ENCODE data around the gene CLECL1. TPM values are rescaled to one million over a fixed set of nuclear protein-coding genes. Genes with fewer than 3 reads are reported as not detected.
"Not testable (repeated sequence)": the region's sequence is repeated elsewhere in the genome, so short reads cannot be mapped to it uniquely, and the experiment has no call there.

Gene CLECL1
- total and polyA plus RNA-seq, 5 experiments from 2014 or later, result 0.35 to 0.96 (median 0.52) TPM; not detected in 2

DNA sequence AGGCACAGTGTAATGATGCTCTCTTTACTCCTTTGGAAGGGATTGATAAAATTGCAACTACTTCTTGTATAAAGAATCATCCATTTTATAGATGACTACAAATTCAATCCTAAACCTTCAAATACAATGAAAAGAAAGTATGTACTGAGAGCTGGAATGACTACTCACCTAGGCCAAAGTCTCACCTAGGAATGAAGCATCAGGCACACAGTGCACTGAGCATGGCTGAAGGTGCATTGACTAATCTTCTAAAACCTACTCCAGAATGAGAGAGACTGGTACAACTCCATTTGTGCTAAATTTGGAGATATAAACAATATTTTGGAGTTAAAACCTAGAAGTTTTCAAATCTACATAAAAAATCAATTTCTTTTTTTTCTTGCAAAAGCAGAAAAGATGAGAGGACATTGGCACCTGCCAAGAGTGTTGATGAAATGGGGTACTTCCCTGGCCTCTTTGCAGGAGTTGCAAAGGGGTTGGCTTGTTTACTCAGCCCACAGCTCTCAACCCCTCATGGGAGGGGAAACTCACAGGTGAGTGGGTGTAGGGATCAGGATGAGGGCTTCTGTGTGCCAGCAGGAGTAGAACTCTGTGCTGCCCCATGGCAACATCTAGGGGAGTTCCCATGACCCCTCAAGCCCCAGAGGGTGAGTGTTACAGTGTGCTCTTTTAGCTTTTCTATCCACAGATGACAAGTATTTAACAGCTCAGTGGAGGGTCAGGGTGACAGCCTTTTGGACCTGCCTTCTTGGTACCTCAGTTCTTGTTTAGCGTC is 31.3 kb downstream of the CLECL1 start:
- H3K9me3 Mint-ChIP-seq, result peaks cover 10 to 71% (median 32%) of the 10 kb centered on the region in 9 donors
- POLR2A ChIA-PET, result interaction anchor here (0.7 to 10.9 kb wide), 16 partner anchors 10 to 86 kb away, joined by 3 to 153 read pairs (median 4); no protein-coding TSS in a partner anchor

DNA sequence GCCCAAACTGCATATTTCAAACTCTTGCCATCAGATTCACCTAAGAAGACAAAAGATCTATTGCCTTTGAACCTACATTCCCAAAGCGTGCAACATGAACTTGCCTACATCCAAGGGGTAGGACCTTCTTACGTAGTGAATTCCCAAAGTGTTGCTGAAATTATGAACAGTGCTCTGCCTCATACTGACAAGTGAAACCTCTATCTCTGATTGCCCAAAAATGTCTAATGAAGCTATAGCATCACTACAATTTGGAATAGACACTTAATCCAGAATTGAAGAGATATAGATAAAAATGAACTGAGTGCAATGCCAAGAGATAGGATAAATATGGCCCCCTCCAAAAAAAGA is 32.3 kb downstream of the CLECL1 start:
- H3K27me3 Mint-ChIP-seq, result no peaks in the 10 kb centered on the region
- H3K4me1 Mint-ChIP-seq, result peaks cover 24 to 73% (median 53%) of the 10 kb centered on the region in 4 donors
- peaks cover 15 to 76% (median 26%) of the 10 kb centered on the region in 9 donors for H3K9me3 Mint-ChIP-seq
- ATAC-seq (no peak), DNase-seq (no peak)
- H3K4me3 Mint-ChIP-seq, result peak overlapping the region in 7 of 10 donors; percentile 19 to 73 (median 43)
- POLR2A ChIA-PET, result interaction anchor here (0.8 to 6.6 kb wide), 8 partner anchors 19 to 373 kb away, joined by 3 to 38 read pairs (median 4); no protein-coding TSS in a partner anchor
- H3K27ac Mint-ChIP-seq, result peak overlapping the region; percentile 29 to 97 (median 86)
- peaks cover 18 to 54% (median 41%) of the 10 kb centered on the region in 3 donors for H3K36me3 Mint-ChIP-seq

More for the DNA sequence above, 31.3 kb downstream of the CLECL1 start:
- Mint-ChIP-seq H3K4me3 (peak overlapping the region; percentile 47 to 85 (median 72)), H3K36me3 (peaks cover 11 to 52% (median 38%) of the 10 kb centered on the region in 3 donors), H3K4me1 (peaks cover 30 to 79% (median 61%) of the 10 kb centered on the region in 4 donors), H3K27me3 (no peaks in the 10 kb centered on the region), H3K27ac (peak overlapping the region; percentile 82 to 97 (median 94))
- DNase-seq (peak in 4 of 10 donors; percentile 21 to 55 (median 40)), ATAC-seq (peak; percentile 41 to 48)

GRCh38 chr12:9699898-9700605 is 32.8 kb downstream of the CLECL1 start:
- peak overlapping the region in 1 of 10 donors; percentile 43 for H3K4me3 Mint-ChIP-seq
- peaks cover 15 to 77% (median 29%) of the 10 kb centered on the region in 9 donors for H3K9me3 Mint-ChIP-seq
- no peak for DNase-seq
- POLR2A ChIA-PET, result interaction anchor here (0.8 to 6.6 kb wide), 14 partner anchors 8 to 372 kb away, joined by 3 to 38 read pairs (median 5); no protein-coding TSS in a partner anchor
- no peaks in the 10 kb centered on the region for H3K27me3 Mint-ChIP-seq
- no peak for ATAC-seq
- H3K27ac Mint-ChIP-seq, result peak overlapping the region in 8 of 10 donors; percentile 48 to 97 (median 88)
- H3K36me3 Mint-ChIP-seq, result peaks cover 24 to 59% (median 46%) of the 10 kb centered on the region in 3 donors
- H3K4me1 Mint-ChIP-seq, result peaks cover 21 to 73% (median 52%) of the 10 kb centered on the region in 4 donors

- DNase-seq, result no peak
Observed at GRCh38 chr12:9699269-9699897, 33.5 kb downstream of the CLECL1 start.

GRCh38 chr12:9698681-9699080 is 34.2 kb downstream of the CLECL1 start:
- Mint-ChIP-seq H3K27me3 (no peaks in the 10 kb centered on the region), H3K4me3 (peak overlapping the region in 1 of 10 donors; percentile 46), H3K27ac (peak overlapping the region in 8 of 10 donors; percentile 12 to 87 (median 70)), H3K36me3 (peaks cover 37 to 71% (median 57%) of the 10 kb centered on the region in 3 donors), H3K9me3 (peaks cover 15 to 86% (median 29%) of the 10 kb centered on the region in 9 donors), H3K4me1 (peaks cover 18 to 74% (median 47%) of the 10 kb centered on the region in 4 donors)
- ATAC-seq (no peak), DNase-seq (no peak)
- POLR2A ChIA-PET, result interaction anchor here (1.2 to 6.6 kb wide), 9 partner anchors 9 to 49 kb away, joined by 4 to 38 read pairs (median 8); no protein-coding TSS in a partner anchor

More at GRCh38 chr12:9699269-9699897, 33.5 kb downstream of the CLECL1 start:
- H3K9me3 Mint-ChIP-seq, result peaks cover 15 to 81% (median 29%) of the 10 kb centered on the region in 9 donors
- ATAC-seq, result no peak
- POLR2A ChIA-PET, result interaction anchor here (0.8 to 6.6 kb wide), 14 partner anchors 8 to 74 kb away, joined by 3 to 38 read pairs (median 6); no protein-coding TSS in a partner anchor
- H3K36me3 Mint-ChIP-seq, result peaks cover 30 to 66% (median 53%) of the 10 kb centered on the region in 3 donors
- peak overlapping the region in 8 of 10 donors; percentile 12 to 87 (median 70) for H3K27ac Mint-ChIP-seq
- H3K27me3 Mint-ChIP-seq, result no peaks in the 10 kb centered on the region
- peaks cover 18 to 73% (median 48%) of the 10 kb centered on the region in 4 donors for H3K4me1 Mint-ChIP-seq
- peak overlapping the region in 1 of 10 donors; percentile 6 for H3K4me3 Mint-ChIP-seq

GRCh38 chr12:9697619-9698018 is 35.3 kb downstream of the CLECL1 start:
- peak overlapping the region in 6 of 10 donors; percentile 3 to 66 (median 22) for H3K27ac Mint-ChIP-seq
- peaks cover 16 to 89% (median 29%) of the 10 kb centered on the region in 9 donors for H3K9me3 Mint-ChIP-seq

DNA sequence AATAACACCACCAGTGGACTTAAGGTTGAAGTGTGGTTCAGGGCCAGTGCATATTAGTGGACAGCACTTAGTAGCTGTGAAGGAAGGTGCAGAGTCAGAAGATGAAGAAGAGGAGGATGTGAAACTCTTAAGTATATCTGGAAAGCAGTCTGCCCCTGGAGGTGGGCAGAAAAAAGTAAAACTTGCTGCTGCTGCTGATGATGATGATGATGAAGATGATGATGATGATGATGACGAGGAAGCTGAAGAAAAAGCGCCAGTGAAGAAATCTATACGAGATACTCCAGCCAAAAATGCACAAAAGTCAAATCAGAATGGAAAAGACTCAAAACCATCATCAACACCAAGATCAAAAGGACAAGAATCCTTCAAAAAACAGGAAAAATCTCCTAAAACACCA is 37.2 kb downstream of the CLECL1 start:
- ATAC-seq, POLR2A ChIA-PET, DNase-seq, H3K27me3 Mint-ChIP-seq: not testable (repeated sequence)
- peak overlapping the region in 2 of 10 donors; percentile 40 to 62 for H3K4me3 Mint-ChIP-seq
- H3K4me1 Mint-ChIP-seq, result peaks cover 3 to 69% (median 27%) of the 10 kb centered on the region in 4 donors
- peaks cover 65 to 86% (median 77%) of the 10 kb centered on the region in 3 donors for H3K36me3 Mint-ChIP-seq
- H3K9me3 Mint-ChIP-seq, result peaks cover 15 to 88% (median 41%) of the 10 kb centered on the region in 9 donors
- H3K27ac Mint-ChIP-seq, result peak overlapping the region in 7 of 10 donors; percentile 21 to 81 (median 57)

More at GRCh38 chr12:9697619-9698018, 35.3 kb downstream of the CLECL1 start:
- Mint-ChIP-seq H3K27me3 (no peaks in the 10 kb centered on the region), H3K36me3 (peaks cover 46 to 78% (median 66%) of the 10 kb centered on the region in 3 donors), H3K4me3 (peak overlapping the region in 3 of 10 donors; percentile 16 to 45 (median 34)), H3K4me1 (peaks cover 15 to 75% (median 43%) of the 10 kb centered on the region in 4 donors)
- ATAC-seq (no peak), DNase-seq (no peak)
- POLR2A ChIA-PET, result interaction anchor here (0.7 to 6.6 kb wide), 8 partner anchors 10 to 48 kb away, joined by 3 to 38 read pairs (median 8); no protein-coding TSS in a partner anchor

DNA sequence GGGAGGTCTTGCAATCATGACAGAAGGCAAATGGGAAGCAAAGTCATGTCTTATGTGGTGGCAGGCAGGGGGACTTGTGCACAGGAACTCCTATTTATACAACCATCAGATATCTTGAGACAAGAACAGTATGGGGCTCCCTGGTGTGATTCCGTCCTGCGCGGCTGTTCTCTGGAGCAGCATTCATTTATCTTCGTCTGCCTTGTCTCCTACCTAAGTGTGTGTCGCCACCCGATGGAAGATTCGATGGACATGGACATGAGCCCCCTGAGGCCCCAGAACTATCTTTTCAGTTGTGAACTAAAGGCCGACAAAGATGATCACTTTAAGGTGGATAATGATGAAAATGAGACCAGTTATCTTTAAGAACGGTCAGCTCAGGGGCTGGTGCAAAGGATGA is 37.7 kb downstream of the CLECL1 start:
- ATAC-seq, DNase-seq, POLR2A ChIA-PET, H3K27me3 Mint-ChIP-seq: not testable (repeated sequence)
- Mint-ChIP-seq H3K4me1 (peaks cover 2 to 66% (median 23%) of the 10 kb centered on the region in 4 donors), H3K4me3 (peak overlapping the region in 3 of 10 donors; percentile 11 to 62 (median 40)), H3K36me3 (peaks cover 69 to 85% (median 78%) of the 10 kb centered on the region in 3 donors), H3K9me3 (peaks cover 15 to 84% (median 38%) of the 10 kb centered on the region in 9 donors), H3K27ac (peak overlapping the region in 8 of 10 donors; percentile 21 to 81 (median 57))

GRCh38 chr12:9694241-9694640 is 38.7 kb downstream of the CLECL1 start:
- Mint-ChIP-seq H3K27me3 (no peaks in the 10 kb centered on the region), H3K4me1 (peaks cover 2 to 65% (median 20%) of the 10 kb centered on the region in 4 donors), H3K36me3 (peaks cover 78 to 87% (median 86%) of the 10 kb centered on the region in 3 donors), H3K9me3 (peaks cover 15 to 84% (median 46%) of the 10 kb centered on the region in 9 donors), H3K27ac (peak overlapping the region in 5 of 10 donors; percentile 3 to 56 (median 37)), H3K4me3 (peak overlapping the region in 1 of 10 donors; percentile 12)
- no peak for ATAC-seq
- DNase-seq, result no peak
- POLR2A ChIA-PET, result interaction anchor here (0.9 to 1.3 kb wide), 4 partner anchors 23 to 46 kb away, joined by 3 to 4 read pairs (median 3); no protein-coding TSS in a partner anchor

DNA sequence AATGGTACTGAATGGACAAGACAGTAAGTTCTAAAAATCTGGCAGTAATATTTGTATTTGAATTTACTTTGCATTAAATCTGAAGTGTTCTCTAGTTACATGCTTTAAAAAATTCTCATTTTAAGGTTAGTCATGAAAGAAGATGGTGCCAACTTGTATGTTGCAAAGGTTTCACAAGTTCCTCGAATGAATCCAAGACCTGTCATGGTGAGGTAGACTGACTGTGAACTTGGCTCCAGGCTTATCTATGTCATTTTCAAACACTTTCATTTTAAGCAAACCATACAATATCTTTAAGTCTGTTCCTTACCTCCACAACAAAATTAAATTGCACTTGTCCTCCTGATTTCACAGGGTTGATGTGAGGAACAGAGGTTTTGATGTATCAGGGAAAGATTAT is 40.0 kb downstream of the CLECL1 start:
- Mint-ChIP-seq H3K27me3 (no peaks in the 10 kb centered on the region), H3K9me3 (peaks cover 13 to 77% (median 41%) of the 10 kb centered on the region in 9 donors), H3K36me3 (peaks cover 81 to 91% (median 90%) of the 10 kb centered on the region in 3 donors), H3K4me3 (no peak overlapping the region), H3K27ac (peak overlapping the region in 7 of 10 donors; percentile 13 to 66 (median 41)), H3K4me1 (peaks cover 2 to 63% (median 20%) of the 10 kb centered on the region in 4 donors)
- POLR2A ChIA-PET, result interaction anchor here (0.9 to 1.3 kb wide), 2 partner anchors 22 to 24 kb away, joined by 3 to 4 read pairs; no protein-coding TSS in a partner anchor
- ATAC-seq, result no peak
- no peak for DNase-seq

DNA sequence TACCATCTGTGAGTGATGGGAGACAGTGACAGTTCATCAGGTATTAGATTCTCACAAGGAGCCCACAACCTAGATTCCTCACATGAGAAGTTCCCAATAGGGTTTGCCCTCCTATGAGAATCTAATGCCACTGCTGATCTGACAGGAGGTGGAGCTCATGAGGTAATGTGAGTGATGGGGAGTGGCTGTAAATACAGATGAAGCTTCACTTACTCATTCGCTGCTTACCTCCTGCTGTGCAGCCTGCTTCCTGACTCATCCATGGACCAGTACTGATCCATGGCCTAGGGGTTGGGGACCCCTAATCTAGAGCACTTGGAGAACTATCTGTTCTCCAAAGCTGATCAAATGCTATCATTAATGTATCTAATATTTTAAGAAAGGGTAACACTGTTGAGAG is 45.7 kb downstream of the CLECL1 start:
- POLR2A ChIA-PET, result interaction anchor here (0.7 to 4.6 kb wide), 13 partner anchors 10 to 51 kb away, joined by 3 to 17 read pairs (median 5); partner anchors contain the start of gene CLEC2D
- Mint-ChIP-seq H3K27me3 (no peaks in the 10 kb centered on the region), H3K9me3 (peaks cover 8 to 53% (median 28%) of the 10 kb centered on the region in 9 donors), H3K27ac (peak overlapping the region in 9 of 10 donors; percentile 74 to 91 (median 83)), H3K36me3 (peaks cover 60 to 93% (median 89%) of the 10 kb centered on the region in 3 donors), H3K4me1 (peaks cover 20 to 81% (median 56%) of the 10 kb centered on the region in 4 donors), H3K4me3 (peak overlapping the region in 8 of 10 donors; percentile 22 to 68 (median 49))
- no peak for DNase-seq
- peak; percentile 16 to 32 for ATAC-seq

Data from naive thymus-derived CD8-positive, alpha-beta T cell (primary cell).